Measurements from ENCODE around the gene C2. TPM values are rescaled to one million over a fixed set of nuclear protein-coding genes. Genes with fewer than 3 reads are reported as not detected.
"Not testable (repeated sequence)": the region's sequence is repeated elsewhere in the genome, so short reads cannot be mapped to it uniquely, and the experiment has no call there.

Gene C2
- total RNA-seq, 1 donor, result 1.3 TPM

GRCh38 chr6:31903957-31904356 lies 23.6 kb upstream of the C2 start:
- DNase-seq (ENCODE audit: low read depth), result peak; percentile 58
- no peak overlapping the region for H3K4me3 ChIP-seq (ENCODE audit: low read depth, low read length)
- no peak for TF ChIP-seq CTCF (IDR thresholded peaks at IDR 0.05; ENCODE audit: insufficient read depth, low read depth, low read length)

DNA sequence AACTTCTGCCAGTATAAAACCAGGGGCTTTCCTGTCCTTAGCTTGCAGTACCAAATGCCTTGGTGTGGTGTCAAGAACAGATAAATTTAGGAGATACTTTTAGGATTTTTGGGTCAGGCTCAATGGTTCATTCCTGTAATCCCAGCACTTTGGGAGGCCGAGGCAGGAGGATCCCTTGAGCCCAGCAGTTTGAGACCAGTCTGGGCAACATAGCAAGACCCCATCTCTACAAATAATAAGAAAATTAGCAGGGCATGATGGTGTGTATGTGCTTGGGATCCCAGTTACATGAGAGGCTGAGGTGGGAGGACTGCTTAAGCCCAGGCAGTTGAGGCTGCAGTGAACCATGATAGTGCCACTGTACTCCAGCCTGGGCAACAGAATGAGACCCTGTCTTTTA lies 22.5 kb upstream of the C2 start:
- H3K4me3 ChIP-seq (ENCODE audit: low read depth, low read length), result no peak overlapping the region
- TF ChIP-seq CTCF (IDR thresholded peaks at IDR 0.05; ENCODE audit: insufficient read depth, low read depth, low read length), result no peak
- DNase-seq (ENCODE audit: low read depth), result no peak

DNA sequence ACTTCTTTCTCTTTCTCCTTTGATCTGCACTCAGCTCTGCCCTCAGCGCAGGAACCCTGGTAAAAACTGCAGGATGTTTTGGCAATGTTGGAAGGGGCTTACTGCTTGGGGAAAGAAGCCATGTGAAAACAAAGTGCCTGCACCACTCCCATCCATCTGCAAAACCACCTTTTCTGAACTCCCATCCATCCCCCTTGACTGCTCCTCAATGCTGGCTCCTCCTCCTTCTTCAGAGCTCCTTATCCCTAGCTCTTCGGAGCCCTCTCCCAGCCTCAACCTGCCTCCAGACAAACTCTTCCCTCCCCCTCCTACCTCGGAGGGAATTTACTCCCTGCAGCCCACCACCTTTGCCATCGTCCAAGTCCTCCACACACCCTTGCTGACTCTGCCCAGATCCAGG lies 21.4 kb upstream of the C2 start:
- H3K4me3 ChIP-seq (ENCODE audit: low read depth, low read length), result no peak overlapping the region
- no peak for TF ChIP-seq CTCF (IDR thresholded peaks at IDR 0.05; ENCODE audit: insufficient read depth, low read depth, low read length)
- no peak for DNase-seq (ENCODE audit: low read depth)

GRCh38 chr6:31906727-31907126 lies 20.8 kb upstream of the C2 start:
- H3K4me3 ChIP-seq (ENCODE audit: low read depth, low read length), result not testable (repeated sequence)

DNA sequence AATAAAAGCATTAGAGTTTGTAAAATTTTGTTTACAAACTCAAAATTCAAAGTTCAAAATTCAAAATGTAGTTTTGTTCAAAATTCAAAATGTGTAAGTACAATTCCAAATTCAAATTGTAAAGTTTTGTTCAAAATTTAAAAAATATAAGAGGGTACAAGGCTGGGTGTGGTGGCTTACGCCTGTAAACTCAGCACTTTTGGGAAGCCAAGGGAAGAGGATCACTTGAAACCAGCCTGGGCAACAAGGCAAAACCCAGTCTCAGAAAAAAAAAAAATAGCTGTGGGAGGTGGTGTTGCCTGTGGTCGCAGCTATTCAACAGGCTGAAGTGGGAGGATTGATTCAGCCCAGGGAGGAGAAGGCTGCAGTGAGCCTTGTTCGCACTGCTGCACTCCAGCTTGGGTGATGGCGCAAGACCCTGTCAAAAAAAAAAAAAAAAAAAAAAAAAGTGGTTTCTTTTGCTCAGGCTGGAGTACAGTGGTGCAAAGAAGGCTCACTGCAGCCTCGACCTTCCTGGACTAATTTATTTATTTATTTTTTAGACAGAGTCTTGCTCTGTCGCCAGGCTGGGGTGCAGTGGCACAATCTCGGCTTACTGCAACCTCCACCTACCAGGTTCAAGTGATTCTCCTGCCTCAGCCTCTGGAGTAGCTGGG lies 20.2 kb upstream of the C2 start:
- no peak for TF ChIP-seq CTCF (IDR thresholded peaks at IDR 0.05; ENCODE audit: insufficient read depth, low read depth, low read length)
- peak; percentile 91 for DNase-seq (ENCODE audit: low read depth)
- H3K4me3 ChIP-seq (ENCODE audit: low read depth, low read length), result no peak overlapping the region

More at GRCh38 chr6:31906727-31907126, 20.8 kb upstream of the C2 start:
- not testable (repeated sequence) for DNase-seq (ENCODE audit: low read depth)

DNA sequence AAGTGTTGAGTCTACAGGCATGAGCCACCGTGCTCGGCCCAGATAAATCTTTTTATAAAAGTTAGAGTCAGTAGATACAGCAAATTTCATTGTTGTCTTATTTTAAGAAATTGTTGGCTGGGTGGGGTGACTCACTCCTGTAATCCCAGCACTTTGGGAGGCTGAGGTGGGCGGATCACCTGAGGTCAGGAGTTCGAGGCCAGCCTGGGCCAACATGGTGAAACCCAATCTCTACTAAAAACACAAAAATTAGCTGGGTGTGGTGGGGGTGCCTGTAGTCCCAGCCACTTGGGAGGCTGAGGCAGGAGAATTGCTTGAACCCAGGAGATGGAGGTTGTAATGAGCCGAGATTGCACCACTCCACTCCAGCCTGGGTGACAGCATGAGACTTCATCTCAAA lies 19.3 kb upstream of the C2 start:
- H3K4me3 ChIP-seq (ENCODE audit: low read depth, low read length); DNase-seq (ENCODE audit: low read depth): not testable (repeated sequence)

GRCh38 chr6:31908791-31909190 lies 18.7 kb upstream of the C2 start:
- no peak overlapping the region for H3K4me3 ChIP-seq (ENCODE audit: low read depth, low read length)
- DNase-seq (ENCODE audit: low read depth), result peak; percentile 63
- no peak for TF ChIP-seq CTCF (IDR thresholded peaks at IDR 0.05; ENCODE audit: insufficient read depth, low read depth, low read length)

DNA sequence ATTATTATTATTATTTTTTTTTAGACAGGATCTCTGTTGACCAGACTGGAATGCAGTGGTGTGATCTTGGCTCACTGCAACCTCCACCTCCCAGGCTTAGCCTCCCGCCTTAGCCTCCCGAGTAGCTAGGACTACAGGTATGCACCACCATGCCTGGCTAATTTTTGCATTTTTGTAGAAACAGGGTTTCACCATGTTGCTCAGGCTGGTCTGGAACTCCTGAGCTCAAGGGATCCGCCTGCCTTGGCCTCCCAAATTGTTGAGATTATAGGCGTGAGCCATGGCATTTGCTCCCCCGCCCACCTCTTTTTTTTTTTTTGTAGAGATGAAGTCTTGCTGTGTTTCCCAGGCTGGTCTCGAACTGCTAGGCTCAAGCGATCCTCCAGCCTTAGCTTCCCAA lies 18.2 kb upstream of the C2 start:
- not testable (repeated sequence) for H3K4me3 ChIP-seq (ENCODE audit: low read depth, low read length); DNase-seq (ENCODE audit: low read depth)

Measured in fibroblast of villous mesenchyme (primary cell).